CD4-positive, alpha-beta T cell treated with Interleukin-15 for 1 hour (primary cell): ENCODE results near the gene CCDC77.
"Not testable (repeated sequence)": the region's sequence is repeated elsewhere in the genome, so short reads cannot be mapped to it uniquely, and the experiment has no call there.

Experiments used
- DNase-seq: peaks from one replicate; pipeline ENCODE4 v3.0.0-alpha.2; 2020

Gene CCDC77

DNA sequence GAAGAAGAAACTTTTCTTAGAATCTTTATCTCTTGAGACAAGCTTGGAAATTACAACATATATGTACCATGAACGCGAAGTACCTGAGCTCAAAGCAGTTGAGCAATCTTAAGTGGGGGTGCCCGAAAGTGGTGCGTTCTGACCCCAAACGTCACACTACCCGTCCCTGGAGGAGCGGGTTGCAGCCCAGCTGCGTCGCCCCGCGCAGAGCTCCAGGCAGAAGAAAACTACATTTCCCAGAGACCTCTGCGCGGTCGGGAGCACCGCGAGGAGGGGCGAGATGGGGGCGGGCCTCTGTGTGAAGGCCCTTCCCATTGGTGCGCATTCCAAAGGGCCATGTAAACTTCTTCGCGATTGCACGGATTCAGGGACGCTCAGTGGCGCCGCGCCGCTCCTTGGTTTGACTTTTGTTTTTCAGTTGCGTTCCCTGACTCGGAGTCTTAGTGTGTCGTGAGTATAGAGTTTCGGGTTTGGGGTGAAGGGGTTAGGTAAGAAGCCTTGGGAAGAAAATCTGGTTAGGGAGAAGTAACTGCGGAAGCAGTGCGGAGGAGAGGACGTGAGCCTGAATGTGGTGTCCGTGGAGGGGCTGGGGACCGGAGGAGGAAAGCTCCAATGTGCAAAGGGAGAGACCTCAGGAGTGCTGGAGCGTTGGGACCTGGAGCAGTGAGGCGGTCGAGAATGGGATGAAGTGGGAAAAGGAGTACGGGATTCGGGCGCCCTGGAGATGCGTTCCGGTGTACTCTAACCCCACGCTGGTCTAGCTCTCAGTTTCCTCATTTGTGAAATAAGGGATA, at the start of gene CCDC77:
Gene CCDC77, plus strand, starts transcription at position 410 of the 794 bp plus-strand sequence. CDS start 7,740 bp downstream, outside the sequence.
- DNase-seq, result peak; percentile 92

DNA sequence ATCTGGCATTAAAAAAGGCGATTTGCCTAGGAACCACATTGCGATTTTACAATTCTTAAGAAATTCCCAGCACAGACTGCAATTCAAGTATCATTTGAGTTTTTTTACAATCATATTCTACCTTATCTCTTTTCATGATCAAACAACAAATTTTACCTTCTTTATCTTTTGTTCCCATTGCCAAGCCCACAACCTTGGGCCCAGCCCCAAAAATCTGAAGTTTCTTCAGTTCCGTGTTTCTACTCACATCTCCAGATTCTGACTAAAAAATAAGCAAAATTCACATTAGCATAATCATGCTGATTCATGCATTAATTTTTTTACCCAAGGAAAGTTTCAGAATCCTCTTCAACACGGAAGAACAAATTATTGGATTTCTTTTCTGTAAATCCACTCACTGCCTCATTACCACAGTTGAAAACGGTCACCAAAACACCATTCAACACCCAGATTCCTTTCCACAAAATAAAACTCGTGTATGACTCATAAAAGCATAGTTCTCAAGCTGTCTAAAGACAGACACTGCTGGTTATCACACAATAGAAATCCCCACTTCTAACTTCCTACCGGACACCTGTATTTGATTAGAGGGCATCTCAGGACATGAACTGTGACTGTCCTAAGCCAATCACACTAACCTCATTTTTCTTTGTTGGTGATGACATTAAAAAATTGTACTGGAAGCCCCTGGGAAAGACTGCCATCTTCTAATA, 45.0 kb upstream of the CCDC77 start:
- DNase-seq, result no peak

DNA sequence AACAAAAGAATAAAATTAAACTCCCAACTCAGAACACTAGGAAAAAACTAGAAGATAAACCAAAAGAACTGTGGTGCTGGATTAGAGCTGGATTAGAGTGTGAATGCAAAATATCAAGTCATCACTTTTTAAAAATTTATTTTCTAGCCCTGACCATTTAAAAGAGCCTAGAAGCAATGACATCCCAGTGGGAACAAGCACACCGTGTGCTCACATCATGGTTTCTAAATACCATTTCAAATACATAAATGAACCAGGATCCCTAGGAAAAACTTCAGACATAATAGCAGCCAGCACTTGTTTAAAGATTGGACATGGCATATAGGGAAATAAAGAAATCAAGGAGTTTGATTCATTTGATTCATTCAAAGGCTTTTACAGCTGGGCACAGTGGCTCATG, 42.4 kb upstream of the CCDC77 start:
- DNase-seq, result no peak

DNA sequence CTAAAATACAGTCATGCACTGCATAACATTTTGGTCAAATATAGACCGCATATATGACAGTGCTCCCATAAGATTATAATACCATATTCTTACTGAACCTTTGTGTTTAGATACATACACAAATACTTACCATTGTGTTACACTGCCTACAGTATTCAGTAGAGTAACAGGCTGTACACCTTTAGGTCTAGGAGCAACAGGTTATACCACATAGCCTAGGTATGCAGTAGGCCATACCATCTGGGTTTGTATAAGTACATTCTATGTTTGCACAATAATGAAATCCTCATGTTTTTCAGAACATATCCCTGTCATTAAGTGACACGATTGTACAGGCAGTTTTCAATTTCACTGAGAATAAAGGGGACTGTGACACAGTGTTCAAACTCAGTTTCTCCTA, 34.6 kb upstream of the CCDC77 start:
- DNase-seq, result no peak

DNA sequence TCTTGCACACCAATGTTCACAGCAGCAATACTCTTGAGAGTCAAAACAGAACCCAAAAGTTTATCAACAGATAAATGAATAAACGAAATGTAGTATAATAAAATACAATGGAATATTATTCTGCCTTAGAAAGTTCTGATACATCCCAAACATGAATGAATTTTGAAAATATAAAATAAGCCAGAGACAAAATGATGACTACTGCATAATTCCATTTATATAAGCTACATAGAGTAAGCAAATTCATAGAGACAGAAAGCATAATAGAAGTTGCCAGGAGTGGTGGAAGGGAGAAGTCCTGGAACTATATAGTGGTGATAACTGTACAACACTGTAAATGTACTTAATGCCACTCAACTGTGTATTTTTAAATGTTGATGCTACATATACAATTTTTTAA, 33.5 kb upstream of the CCDC77 start:
- no peak for DNase-seq

DNA sequence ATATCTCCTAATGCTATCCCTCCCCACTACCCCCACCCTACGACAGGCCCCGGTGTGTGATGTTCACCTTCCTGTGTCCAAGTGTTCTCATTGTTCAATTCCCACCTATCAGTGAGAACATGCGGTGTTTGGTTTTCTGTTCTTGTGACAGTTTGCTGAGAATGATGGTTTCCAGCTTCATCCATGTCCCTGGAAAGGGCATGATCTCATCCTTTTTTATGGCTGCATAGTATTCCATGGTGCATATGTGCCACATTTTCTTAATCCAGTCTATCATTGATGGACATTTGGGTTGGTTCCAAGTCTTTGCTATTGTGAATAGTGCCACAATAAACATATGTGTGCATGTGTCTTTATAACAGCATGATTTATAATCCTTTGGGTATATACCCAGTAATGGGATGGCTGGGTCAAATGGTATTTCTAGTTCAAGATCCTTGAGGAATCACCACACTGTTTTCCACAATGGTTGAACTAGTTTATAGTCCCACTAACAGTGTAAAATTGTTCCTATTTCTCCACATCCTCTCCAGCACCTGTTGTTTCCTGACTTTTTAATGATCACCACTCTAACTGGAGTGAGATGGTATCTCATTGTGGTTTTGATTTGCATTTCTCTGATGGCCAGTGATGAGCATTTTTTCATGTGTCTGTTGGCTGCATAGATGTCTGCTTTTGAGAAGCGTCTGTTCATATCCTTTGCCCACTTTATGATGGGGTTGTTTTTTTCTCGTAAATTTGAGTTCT, 30.5 kb upstream of the CCDC77 start:
- not testable (repeated sequence) for DNase-seq

DNA sequence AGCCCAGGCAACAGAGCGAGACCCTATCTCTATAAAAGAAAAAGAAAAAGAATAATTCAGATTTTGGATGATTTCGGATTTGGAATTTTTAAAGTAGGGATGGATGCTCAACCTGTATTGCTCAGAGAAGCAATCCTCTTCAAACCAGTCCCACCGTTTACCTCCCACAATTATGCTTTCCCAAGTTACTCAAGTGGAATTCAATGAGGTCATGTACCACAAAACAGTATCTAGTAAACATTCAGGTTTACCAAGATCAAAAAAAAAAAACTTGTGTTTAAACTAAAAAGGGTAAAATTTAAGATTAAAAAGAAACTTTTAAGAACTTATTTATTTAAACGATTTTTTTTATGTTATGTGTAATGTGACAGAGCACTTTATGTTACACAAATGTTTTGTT, 14.8 kb upstream of the CCDC77 start:
- DNase-seq, result no peak

DNA sequence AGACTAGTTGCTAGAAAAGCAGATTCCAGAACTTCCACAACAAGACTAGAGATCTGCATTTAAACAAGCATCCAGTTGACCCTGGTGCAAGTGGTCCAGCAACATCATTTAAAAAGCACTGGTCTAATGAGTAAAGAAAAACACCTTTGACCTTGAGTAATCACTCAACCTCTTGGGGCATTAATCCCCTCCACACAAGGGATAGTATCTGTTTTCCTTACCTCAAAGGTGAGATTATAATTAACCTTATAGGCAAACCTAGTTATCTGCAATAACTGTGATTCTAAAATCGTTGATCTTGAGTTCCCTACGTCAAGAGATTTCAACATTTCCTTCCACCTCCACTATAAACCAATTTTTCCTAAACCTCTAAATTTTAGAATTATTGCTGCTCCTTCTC, 13.4 kb upstream of the CCDC77 start:
- no peak for DNase-seq

DNA sequence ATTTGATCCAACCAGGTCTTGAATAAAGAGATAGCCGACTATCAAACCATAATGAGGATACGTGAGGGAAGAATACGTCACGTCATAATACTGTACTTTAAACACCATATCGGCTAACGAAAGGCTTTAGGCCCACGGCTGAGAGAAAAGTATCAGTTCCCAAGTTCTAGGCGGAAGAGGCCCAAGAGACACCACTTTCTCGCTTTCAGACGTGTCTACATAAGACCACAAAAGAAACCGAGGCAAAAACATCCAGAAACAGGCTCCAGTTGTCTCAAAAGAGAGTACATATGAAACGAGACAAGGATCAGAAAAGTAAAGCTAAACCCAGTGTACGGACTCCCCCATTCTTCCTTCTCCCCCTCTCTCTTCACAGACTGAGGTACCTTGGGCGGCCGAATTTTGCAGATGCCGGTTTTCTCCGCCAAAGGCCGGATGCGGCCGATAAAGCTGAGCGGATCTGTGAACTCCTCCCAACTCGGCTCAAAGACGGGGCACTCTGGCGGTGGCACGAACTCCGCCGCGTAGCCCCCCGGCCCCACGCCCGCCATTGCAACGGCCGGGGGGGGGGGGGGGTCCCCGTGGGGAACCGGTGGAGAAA, 12.8 kb upstream of the CCDC77 start:
- DNase-seq, result peak; percentile 49

DNA sequence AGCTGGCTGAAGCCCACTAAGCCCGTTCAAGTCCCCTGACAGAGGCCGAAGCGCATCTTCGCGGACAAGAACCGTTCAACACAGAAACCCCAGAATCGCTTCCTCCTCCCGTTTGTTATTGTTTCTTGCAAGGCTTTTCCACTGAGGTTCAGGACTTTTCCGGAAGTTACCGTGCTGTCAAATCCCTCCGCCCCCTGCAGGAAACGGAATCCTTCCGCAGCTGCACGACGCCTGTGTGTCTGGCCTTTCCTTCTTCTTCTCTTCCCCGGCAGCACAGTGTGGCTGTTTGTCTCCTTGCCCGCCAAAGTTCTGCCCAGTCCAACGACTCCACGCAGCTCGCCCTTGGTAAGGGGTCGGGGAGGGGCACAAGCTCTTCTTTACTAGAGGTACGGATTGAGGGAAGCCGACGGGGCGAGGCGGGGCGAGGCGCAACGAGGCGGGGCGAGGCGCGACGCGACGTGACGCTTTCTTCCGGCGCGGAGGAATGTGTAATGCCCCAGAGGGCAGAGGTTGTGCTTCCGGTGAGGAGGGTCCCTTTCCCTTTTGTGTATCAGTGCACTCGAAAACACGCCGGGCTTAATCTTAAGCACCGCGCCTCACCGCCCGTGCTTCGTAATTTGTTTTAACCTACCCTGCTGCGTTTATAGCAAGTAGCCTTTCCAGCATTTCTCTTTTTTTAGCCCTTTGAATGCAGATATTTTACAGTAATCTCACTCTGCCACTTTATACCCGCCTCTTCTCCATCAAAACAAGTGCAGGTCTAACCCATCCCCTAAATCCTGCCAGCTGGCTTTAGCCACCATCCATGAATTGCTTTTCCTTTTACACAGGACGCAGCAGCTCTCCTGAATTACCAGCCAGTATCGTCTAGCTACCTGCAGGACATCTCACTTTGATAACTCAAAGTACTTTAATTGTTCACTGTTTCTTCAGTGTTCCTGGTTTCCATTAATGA, 12.0 kb upstream of the CCDC77 start, which contains the start of gene KDM5A:
Gene KDM5A, minus strand, starts transcription at position 179 of the 955 bp plus-strand sequence. CDS start 229 bp downstream, outside the sequence.
- DNase-seq, result peak; percentile 91

DNA sequence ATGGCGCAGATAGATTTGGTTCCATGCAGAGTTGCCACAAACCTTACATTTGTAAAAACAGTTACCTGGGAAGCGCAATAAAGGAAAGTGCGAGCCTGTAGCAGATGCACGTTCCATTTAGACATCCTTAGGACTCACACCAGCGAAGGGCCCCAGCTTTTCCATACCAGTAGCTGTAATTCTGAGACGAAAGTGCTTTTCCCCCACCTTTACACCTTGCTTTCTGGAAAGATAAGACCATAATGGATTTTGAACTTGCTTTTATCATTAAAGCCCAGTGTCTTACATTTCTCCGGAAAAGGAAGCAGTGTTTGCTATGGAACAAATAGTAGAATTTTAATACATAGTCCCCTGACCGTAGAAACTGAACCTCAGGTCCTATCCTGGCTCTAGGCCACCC, 616 bp upstream of the CCDC77 start:
- no peak for DNase-seq

DNA sequence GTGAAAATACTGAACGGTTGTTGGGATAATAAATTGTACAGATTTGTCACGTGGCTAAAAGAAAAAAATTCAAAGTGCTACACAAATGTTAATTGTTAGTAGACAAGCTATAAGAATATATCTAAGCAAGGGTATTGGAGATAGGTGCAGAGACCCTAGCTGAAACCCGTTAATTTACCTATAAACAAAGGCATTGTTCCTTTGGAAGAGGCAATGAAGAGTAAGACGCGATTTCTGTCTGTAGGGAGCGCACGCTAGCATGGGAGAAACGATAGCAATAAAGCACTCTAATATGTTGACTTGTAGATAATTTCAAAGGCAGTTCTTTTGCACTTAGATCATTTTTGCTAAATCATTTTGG, 565 bp downstream of the CCDC77 start:
- DNase-seq, result no peak

DNA sequence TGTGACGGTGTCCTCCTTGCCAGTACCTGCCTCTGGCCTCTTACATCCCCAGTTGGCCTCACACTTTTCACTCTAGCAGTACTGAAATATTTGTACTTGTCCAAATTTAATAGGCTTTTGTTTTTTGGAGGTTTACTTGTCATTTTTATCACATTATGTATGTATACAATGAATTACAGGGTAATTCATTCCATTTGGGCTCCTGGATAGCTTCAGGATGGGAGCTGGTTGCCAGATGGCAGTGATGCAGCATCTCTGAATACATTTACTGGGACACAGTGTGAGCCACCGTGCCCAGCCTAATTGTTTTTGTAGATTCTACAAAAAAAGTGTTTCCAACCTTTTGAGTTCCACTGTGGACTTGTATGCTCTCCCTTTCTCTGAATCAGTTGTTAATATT, 13.4 kb downstream of the CCDC77 start:
- no peak for DNase-seq

DNA sequence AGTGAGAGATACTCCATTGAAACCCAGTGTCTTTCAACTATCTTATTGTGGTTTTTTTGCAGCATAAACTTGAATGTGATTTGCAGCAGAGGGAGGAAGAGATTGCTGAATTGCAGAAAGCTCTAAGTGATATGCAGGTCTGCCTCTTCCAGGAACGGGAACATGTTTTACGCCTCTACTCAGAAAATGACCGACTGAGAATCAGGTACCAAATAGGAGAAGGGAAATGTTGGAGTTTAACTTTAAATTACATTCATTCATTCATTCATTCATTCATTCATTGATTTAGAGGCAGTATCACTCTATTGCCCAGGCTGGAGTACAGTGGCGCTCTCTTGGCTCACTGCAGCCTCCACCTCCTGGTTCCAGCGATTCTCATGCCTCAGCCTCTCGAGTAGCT, 17.0 kb downstream of the CCDC77 start:
- DNase-seq, result no peak

DNA sequence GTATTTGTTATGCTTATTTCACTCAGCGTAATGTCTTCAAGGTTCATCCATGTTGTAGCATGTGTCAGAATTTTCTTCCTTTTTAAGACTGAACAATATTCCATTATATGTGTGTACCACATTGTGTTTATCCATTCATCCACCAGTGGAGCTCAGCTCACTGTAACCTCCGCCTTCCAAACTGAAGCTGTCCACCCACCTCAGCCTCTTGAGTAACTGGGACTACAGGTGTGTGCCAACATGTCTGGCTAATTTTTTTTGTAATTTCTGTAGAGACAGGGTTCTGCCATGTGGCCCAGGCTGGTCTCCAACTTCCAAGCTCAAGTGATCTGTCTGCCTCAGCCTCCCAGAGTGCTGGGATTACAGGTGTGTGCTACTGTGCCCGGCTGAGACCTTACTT, 21.1 kb downstream of the CCDC77 start:
- DNase-seq, result no peak

DNA sequence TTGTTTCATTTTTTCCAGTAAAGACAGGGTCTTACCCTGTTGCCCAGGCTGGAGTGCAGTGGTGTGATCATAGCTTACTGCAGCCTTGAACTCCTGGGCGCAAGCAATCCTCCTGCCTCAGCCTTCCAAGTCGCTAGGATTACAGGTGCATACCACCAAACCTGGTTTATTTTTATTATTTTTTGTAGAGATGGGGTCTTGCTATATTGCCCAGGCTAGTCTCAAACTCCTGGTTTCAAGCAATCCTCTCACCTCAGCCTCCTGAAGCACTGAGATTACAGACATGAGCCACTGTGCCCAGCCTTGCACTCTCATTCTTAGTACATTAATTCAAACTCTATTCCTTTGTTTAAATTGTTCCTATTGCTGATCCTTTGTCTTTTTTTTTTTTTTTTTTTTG, 34.3 kb downstream of the CCDC77 start:
- not testable (repeated sequence) for DNase-seq

DNA sequence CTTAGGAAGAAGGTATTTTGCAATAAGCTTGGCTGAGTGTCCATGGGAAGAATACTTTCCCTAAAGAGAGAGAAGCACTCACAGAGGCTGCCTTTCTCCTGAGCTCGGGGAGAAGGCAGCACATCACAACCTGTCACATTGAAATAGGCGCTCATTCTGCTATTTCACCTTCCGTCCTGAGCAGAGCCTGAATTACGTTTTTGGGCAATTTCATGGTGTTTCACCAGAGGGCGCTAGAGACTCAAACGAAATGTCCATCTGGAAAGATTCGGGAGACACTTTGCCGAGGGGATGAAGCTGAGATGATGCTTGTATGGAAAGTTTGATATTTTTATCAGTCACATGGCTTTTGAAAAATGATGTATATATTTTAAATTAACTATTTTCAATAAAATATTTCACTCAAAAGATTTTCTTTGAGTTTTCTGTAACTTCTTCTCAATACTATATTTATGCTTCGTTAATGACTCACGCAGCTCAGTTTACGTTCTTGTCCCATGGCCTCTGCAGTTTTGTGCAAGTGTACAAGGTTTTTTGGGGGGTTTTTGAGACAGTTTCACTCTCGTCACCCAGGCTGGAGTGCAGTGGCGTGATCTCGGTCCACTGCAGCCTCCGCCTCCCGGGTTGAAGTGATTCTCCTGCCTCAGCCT, 40.9 kb downstream of the CCDC77 start:
- DNase-seq, result no peak

DNA sequence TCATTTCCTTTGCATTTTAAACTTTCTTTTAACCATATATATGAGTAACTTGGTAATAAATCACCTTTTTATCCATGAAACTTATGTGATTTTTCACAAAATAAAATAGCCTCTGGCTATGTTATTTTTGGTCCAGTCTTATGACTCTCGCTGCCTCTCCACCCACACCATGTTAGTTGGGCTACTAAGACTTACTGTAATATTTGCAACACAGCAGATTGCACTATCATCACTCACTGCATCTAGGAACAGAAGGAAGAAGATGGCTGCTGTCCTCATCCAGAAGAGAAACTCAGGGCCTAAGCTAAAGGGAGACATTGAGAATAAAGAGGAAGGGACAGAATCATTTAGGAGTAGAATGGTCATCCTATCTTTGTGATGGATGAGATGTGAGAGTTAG, 45.7 kb downstream of the CCDC77 start:
- no peak for DNase-seq

DNA sequence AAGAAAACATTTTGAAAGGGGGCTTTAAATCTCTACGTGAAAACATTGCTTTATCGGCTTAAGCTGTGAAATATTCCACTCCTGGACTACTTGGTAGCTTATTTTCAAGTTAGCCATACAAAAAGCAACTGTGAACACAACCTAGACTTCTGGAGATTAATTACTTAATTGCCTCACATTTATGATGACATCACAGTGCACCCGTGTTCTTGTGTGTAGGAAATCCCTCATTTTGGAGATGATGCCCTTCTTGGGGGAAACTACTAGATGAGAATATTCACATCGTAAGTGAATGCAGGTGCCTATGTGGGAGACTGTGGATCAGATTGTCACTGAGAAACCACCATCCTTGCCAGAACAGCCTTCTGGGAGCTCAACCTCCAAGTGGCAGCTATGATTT, 47.8 kb downstream of the CCDC77 start:
- DNase-seq, result no peak

DNA sequence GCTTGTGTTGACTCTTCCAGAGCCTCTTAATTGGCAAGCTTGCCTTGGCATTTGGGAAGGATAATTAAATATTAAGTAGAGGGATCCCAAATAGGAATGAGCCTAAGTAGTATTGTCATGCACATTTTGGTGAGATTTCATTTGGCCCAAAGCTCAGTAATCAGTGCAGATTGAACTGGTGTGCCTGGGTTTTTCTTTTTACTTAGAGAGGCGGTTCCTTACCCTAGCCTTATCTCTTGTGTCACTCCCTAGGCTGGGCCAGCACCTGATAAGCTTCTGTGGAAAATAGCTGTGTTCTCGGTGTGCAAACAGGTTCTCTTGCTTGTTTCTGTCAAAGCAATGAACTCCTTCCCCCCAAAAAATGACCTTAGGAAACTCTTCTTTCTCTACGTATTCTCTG, 49.0 kb downstream of the CCDC77 start:
- no peak for DNase-seq

DNA sequence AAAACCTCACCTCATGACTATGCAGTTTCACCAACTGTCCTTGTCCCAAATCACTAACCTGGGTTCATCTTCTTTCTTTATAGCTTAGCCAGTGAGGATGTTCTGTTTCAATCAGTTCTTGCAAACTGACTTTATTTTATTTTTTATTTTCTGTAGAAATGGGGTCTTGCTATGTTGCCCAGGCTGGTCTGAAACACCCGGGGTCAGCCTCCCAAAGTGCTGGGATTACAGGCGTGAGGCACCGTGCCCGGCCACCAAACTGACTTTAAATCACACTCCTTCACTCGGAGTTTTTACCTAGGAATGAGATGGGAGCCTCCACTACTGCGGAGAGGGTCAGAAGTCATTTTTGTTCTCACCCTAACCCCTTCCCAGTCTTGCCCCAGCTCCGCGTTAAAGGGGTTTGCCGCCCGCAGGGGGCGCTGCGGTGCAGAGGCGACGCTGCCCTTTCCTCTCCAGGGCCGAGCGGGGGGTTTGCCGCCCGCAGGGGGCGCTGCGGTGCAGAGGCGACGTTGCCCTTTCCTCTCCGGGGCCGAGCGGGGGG, 51.3 kb downstream of the CCDC77 start:
- no peak for DNase-seq
